RWPE1 (cell line): ENCODE measurements around the gene WHRN.

Source experiments
- CTCF ChIA-PET: fragments of 350-600 bp; sonication (Branson Sonifier 250); formaldehyde crosslinking; extraction: SDS; loops from one replicate; lab custom pipeline; 2021; lab: Yijun Ruan, JAX
- POLR2A ChIA-PET: fragments of 400-600 bp; formaldehyde crosslinking; extraction: SDS; loops from one replicate; lab custom pipeline; 2020; ENCODE audit warnings: antibody characterized with exemption; ENCODE audit not compliant: low non-redundant PET; lab: Yijun Ruan, JAX
- DNase-seq: peaks from one replicate; pipeline ENCODE4 v3.0.0; 2012; ENCODE audit warnings: low spot score
- H3K27ac ChIP-seq: fragments of 450-650 bp; 2 replicates; pipeline ENCODE4 v1.5.1; 2017
- TF ChIP-seq, protein P1 (sequence below): fragments of 450-650 bp; conservative IDR thresholded peaks from 2 replicates; pipeline ENCODE4 v1.5.1; 2017; ENCODE audit warnings: low read depth, mild to moderate bottlenecking

WHRN gene

DNA sequence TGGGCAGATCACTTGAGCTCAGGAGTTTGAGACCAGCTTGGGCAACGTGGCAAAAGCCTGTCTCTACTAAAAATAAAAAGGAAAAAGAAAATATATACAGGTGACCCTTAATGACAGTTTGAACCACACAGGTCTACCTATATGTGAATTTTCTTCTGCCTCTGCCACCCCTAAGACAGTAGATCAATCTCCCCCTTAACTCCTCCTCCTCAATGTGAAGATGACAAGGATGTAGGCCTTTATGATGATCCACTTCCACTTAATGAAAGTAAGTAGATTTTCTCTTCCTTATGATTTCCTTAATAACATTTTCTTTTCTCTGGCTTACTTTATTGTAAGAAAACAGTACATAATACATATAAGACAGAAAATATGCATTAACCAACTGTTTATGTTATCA lies 120.9 kb downstream of the WHRN start:
- TF ChIP-seq, protein P1, sequence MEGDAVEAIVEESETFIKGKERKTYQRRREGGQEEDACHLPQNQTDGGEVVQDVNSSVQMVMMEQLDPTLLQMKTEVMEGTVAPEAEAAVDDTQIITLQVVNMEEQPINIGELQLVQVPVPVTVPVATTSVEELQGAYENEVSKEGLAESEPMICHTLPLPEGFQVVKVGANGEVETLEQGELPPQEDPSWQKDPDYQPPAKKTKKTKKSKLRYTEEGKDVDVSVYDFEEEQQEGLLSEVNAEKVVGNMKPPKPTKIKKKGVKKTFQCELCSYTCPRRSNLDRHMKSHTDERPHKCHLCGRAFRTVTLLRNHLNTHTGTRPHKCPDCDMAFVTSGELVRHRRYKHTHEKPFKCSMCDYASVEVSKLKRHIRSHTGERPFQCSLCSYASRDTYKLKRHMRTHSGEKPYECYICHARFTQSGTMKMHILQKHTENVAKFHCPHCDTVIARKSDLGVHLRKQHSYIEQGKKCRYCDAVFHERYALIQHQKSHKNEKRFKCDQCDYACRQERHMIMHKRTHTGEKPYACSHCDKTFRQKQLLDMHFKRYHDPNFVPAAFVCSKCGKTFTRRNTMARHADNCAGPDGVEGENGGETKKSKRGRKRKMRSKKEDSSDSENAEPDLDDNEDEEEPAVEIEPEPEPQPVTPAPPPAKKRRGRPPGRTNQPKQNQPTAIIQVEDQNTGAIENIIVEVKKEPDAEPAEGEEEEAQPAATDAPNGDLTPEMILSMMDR = no peak
- ChIA-PET POLR2A (no interaction called here), CTCF (interaction anchor here (0.6 kb wide), 1 partner anchor 123 kb away, joined by 3 read pairs; no protein-coding TSS in a partner anchor)
- no peak for DNase-seq
- no peak overlapping the region; the same call in 1 of the 2 replicates for H3K27ac ChIP-seq

DNA sequence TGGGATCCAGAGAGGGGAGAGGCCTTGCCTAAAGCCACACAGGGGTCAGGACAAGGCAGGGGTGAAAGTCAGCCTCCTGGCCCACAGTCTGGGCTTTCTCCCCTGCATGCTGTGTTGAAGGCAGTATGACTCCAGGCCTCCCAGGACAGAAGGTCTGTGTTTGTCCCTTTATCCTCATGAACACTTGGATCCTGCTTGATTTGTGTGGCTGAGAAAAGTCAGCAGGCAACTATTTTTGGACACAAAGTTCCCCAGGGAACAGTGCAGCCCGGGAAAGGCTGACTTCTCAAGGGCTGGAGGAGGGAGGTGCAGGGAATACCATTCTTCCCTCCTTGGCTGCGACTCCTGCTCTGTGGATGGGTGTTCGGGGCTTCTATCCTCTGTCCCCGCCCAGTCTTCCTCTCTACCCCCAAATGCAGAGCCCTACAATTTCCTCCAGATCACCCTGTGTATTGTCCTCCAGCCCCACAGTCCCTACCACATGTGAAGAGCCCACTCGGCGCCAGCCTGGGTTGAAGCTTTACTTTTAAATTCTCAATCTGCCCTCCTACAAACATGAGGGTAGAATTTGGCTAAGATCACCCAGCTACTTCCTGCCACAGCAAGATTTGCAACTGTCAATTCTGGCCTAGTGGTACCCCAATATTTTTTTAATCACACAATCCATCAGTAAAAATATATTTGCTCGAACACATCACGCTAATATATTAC lies 121.6 kb downstream of the WHRN start:
- ChIA-PET CTCF (interaction anchor here (0.6 kb wide), 2 partner anchors 40 to 124 kb away, joined by 3 read pairs; no protein-coding TSS in a partner anchor), POLR2A (no interaction called here)
- TF ChIP-seq, protein P1 = no peak
- DNase-seq = no peak
- H3K27ac ChIP-seq = peak overlapping the region; percentile 30

DNA sequence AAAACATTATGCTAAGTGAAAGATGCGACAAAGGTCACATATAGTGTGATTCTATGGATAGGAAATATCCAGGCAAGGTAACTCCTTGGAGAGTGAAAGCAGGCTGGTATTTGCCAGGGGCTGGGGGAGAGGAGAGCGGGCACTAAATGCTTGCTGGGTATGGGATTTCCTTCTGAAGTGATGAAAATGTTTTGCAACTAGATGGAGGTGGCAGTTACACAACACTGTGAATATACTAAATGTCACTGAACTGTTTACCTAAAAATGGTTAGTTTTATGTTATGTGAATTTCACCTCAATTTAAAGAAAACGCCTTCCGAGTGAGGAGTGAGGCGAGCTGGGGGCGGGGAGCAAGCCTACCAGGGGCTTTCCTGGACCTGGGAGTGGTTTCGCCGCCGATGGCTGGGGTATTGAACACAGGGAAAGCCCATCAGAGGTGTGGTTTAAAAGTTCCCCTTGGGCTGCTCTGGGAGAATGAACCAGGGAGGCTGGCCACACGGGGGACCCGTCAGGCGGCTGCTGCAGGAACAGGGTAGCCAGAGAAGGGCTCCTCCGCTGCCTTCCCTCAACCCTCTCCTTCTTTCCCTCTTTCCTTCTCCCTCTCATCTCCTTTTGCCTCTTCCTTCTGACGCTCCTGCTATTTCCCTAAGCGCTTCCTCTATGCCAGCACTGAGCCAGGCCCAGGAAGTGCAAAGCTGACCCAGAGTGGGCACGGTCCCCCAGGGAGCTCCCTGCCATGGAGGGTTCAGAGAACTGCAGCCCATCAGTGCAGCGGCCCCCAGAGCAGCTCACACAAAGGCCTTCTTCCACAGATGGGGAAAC lies 122.4 kb downstream of the WHRN start:
- POLR2A ChIA-PET = no interaction called here
- peak overlapping the region; percentile 30 for H3K27ac ChIP-seq
- CTCF ChIA-PET = no interaction called here
- TF ChIP-seq, protein P1 = no peak
- DNase-seq = no peak

DNA sequence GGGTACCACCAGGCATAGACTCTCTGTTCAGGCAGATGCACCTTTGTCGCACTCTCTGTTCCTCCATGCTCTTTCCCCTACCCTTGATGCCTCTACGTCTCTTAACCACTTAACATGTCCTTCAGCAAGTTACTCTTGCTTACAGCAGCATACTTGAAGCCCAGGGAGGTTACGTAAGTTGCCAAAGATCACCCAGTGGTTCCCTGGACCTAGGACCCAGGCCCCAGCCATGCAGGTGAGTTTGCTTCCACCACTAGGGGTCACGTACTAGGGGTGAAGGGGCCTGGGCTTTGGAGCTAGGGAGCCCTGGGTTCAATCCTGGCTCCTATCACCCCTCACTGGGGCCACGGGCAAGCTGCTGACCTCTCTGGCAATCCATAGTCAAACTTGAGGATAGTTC lies 126.4 kb downstream of the WHRN start:
- no peak overlapping the region for H3K27ac ChIP-seq
- TF ChIP-seq, protein P1 = no peak
- ChIA-PET CTCF (no interaction called here), POLR2A (no interaction called here)
- no peak for DNase-seq

DNA sequence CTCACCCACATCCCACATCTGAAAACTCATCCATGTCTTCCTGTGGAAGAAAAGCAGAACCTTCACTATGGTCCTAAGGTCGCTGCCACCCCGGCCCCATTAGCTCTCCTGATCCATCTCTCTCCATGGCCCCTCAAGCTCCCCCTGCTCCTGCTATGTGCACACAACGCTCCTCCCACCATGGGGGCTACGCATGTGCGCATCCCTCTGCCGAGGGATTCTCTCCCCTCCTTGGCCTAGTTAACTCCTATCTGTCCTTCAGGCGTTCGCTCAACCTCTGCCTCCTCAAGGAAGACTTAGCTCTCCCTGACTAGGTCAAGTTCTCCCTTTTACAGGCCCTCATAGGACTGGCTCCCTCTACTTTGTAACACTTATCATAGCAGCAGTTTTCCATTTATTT lies 127.3 kb downstream of the WHRN start:
- ChIA-PET CTCF (interaction anchor here (0.9 kb wide), 1 partner anchor 28 kb away, joined by 3 read pairs; no protein-coding TSS in a partner anchor), POLR2A (no interaction called here)
- TF ChIP-seq, protein P1 = no peak
- DNase-seq = no peak
- no peak overlapping the region for H3K27ac ChIP-seq

DNA sequence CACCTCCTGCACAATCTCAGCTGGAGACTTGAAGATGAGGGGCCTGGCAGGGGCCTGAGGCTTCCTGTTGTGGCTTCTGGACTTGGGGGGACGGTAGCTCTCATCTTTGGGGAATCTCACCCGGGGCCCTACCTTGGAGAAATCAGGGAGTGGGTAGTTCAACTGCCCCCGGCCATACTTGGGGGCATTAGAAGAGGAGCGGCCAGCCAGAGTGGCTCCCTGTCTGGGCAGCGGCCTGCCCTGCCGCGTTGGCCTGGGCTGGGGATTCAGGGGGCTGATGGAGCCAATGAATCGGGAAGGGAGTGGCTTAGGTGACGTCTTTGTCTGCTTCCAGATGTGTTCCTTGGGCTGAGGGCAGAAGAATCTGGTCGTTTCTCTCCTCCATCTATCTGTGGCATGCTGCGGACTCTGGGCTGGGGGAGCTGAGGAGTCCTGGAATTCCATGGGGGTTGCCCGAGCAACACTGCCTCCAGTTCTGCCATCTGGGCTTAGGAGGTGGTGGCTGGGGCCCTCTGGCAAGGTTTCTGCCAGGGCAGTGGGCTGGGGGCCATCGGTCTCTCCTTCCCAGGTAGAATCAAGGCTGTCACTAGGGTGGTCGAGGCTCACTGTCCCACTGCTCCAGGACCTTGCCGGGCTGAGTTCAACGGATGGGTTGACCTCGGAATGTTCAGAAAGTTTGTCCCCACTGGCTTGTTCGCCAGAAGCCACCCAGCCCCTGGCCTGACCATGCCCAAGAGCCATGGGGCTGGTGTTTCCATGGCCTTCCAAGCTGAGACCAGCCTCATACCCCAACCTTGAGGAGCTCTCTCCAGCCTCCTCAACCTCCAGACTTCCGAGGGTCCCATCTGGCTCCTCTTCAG lies 128.5 kb downstream of the WHRN start:
- CTCF ChIA-PET = no interaction called here
- TF ChIP-seq, protein P1 = no peak
- POLR2A ChIA-PET = no interaction called here
- H3K27ac ChIP-seq = no peak overlapping the region
- DNase-seq = no peak
